GM11168 (cell line): Measurements from ENCODE around the gene RPL31.

Source experiments
- in situ Hi-C: fragments of 300-500 bp; cut with MboI; formaldehyde crosslinking; loops from one replicate; pipeline ENCODE4 v1.12.0; 2022; ENCODE audit warnings: low sequenced_read_pairs; ENCODE audit not compliant: unreplicated experiment

RPL31 gene

DNA sequence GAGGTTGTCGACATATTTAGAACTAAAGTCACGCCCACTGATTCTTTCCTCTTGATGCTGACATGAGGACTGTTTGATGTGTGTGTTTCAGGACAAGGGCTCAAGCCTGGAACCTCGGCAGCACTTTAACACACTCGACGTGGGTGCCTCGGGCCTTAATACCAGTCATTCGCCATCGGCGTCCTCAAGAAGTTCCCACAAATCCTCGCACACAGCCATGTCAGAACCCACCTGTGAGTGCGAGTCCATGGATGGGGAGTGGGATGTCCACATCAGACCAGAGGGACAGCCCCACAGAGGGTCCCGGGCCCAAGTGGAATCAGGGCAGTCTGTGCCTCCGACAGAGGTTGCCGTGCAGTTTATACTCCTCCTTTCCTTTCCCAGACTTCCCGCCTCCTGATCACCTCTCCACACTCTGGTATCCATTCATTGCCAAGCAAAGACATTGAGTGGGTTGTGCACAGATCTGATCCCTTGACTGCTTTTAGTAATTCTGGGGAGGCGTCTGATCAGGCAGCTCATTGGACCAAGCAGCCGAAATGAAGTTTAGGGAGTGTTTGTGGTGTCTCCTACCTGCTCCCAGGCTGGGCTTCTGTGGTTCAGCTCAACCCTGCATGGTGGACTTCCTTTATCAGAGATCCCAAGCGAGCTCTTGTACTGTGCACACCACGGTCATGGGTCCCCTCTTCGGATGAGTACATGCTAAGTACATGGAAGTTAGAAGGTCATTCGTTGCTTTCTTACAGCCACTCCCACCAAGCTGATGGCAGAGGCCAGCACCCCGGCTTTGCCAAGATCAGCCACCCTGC lies 27.2 kb upstream of the RPL31 start:
- in situ Hi-C loops, result no loop called here

GRCh38 chr2:100975521-100975785 lies 26.6 kb upstream of the RPL31 start:
- in situ Hi-C loops, result no loop called here

DNA sequence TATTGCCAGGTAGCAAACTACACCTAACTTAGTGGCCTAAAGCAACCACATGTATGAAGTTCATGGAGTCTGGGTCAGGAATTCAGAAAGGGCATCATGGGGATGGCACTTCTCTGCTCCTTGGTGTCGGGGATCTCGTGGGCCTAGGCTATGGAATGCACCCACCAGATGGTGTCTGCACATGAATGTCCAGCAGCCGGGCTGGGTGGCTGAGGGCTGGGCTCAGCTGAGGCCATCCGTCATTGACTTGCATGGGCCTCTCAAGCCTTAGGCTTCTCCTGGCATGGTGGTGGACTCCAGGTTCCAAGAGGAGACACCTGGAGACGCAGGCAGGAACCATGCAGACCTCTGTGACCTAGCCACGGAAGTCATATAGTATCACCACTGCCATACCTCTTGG lies 26.0 kb upstream of the RPL31 start:
- in situ Hi-C loops, result no loop called here

GRCh38 chr2:100976645-100977391 lies 25.3 kb upstream of the RPL31 start:
- in situ Hi-C loops, result no loop called here

- in situ Hi-C loops, result no loop called here
These were observed 24.6 kb upstream of the RPL31 start for GRCh38 chr2:100977511-100977910.

GRCh38 chr2:100978582-100979191 lies 23.4 kb upstream of the RPL31 start:
- in situ Hi-C loops, result no loop called here

DNA sequence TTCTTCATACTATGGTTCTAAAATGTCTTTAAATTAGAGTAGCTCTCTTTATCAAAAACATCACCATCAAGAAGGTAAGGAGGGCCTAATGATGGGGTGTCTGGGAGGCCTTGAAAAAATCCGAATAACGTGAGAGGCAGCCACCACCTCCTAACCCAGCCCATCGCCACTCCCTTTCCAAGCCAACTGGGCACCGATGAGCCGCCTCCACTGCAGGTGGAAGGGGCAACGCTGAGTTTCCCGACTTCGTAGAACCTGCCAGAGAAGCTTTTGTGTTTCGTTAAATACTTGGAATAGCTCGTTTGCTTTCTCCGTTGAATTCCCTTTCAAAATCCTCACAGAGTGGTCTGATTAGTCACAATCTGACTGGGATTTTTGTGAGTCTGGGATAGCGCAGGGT lies 22.0 kb upstream of the RPL31 start:
- in situ Hi-C loops, result no loop called here

GRCh38 chr2:100981011-100981410 lies 21.1 kb upstream of the RPL31 start:
- in situ Hi-C loops, result no loop called here

DNA sequence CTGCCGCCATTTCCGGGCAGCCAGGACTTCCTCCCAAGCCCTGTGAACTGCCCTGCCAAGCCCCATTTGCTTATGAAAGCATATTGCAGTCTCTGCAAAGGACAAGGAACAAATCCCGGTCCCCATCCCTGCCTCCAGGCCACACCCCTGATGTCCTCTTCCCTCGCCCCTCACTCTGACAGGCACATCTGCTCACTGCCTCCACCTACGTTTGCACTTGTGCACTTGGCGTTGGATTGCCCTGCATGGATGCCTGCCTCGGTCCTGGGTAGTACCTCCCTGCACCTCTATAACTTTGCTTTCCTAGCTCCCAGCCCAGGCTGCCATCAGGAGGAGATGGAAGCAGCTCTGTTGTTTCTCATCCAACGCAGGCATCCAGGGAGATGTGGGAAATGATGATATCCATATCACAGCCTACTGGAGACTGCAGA lies 19.6 kb upstream of the RPL31 start:
- in situ Hi-C loops, result no loop called here

GRCh38 chr2:100983201-100983600 lies 18.9 kb upstream of the RPL31 start:
- in situ Hi-C loops, result no loop called here

- in situ Hi-C loops, result no loop called here
These were observed 18.3 kb upstream of the RPL31 start for GRCh38 chr2:100983684-100984310.

DNA sequence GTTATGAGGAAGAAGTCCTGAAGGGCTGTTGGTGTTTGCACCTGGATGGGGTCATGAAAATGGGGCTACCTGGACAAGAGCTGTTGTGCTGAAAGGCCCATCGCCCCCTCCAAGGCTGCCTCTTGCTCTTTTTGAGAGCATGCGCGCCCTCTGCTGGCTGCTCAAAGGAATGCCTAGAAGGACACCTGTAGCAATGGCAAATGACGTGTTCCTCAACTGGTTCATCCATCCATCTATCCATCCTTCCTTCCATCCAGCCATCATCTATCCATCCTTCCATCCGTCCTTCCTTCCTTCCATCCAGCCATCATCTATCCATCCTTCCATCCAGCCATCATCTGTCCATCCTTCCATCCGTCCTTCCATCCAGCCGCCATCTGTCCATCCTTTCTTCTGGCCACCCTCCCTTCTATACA lies 17.2 kb upstream of the RPL31 start:
- in situ Hi-C loops, result no loop called here

GRCh38 chr2:100986157-100986556 lies 15.9 kb upstream of the RPL31 start:
- in situ Hi-C loops, result no loop called here

- in situ Hi-C loops, result no loop called here
These were observed 14.6 kb upstream of the RPL31 start for GRCh38 chr2:100987536-100987935.

DNA sequence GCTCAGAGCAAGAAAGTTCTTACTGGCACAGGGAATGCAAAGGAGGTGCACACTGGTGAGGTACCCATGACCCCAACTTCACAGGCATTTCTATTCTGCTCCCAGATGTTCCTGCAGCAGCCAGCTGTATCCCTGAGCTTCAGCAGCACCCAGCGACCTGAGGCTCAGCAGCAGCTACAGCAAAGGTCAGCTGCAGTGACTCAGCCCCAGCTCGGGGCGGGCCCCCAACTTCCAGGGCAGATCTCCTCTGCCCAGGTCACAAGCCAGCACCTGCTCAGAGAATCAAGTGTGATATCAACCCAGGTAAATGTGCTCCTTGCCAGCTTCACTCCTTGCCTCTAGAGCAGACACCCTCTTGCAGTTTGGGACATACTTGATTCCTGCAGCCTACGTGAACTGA lies 14.1 kb upstream of the RPL31 start:
- in situ Hi-C loops, result no loop called here

- in situ Hi-C loops, result no loop called here
These were observed 13.3 kb upstream of the RPL31 start for GRCh38 chr2:100988630-100989417.

DNA sequence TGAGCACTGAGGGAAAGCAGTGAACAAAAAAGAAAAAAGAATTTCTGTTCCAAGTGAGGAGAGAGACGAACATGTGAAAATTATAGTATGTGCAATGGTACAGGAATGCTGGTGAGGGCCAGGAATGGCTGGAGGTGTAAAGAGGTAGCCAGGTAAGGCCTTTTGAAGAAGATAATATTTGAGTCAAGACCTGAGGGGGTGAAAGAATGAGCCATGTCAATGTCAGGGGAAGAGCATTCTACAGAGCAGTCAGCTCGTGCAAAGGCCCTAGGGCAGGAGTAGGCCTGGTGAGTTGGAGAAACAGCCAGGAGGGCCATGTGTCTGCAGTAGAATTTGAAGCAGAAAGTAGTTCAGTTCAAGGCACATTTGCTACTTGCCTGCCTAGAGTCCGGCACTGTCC lies 12.4 kb upstream of the RPL31 start:
- in situ Hi-C loops, result loop anchor here (10.0 kb wide), 1 partner anchor 395 kb away; no protein-coding TSS in a partner anchor

DNA sequence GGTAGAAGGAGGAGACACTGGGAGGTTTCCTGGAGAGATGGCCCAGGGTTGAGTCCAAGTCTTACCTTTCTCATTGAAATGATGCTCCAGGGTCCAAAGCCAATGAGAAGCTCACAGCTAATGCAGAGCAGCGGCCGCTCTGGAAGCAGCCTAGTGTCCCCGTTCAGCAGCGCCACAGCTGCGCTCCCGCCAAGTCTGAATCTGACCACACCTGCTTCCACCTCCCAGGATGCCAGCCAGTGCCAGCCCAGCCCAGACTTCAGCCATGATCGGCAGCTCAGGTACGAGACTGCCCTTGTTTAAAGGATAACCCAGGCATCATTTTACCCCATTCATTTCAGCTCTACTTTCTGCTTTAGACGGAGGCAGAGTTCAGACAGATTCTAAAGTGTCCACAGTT lies 11.9 kb upstream of the RPL31 start:
- in situ Hi-C loops, result loop anchor here (10.0 kb wide), 1 partner anchor 395 kb away; no protein-coding TSS in a partner anchor

DNA sequence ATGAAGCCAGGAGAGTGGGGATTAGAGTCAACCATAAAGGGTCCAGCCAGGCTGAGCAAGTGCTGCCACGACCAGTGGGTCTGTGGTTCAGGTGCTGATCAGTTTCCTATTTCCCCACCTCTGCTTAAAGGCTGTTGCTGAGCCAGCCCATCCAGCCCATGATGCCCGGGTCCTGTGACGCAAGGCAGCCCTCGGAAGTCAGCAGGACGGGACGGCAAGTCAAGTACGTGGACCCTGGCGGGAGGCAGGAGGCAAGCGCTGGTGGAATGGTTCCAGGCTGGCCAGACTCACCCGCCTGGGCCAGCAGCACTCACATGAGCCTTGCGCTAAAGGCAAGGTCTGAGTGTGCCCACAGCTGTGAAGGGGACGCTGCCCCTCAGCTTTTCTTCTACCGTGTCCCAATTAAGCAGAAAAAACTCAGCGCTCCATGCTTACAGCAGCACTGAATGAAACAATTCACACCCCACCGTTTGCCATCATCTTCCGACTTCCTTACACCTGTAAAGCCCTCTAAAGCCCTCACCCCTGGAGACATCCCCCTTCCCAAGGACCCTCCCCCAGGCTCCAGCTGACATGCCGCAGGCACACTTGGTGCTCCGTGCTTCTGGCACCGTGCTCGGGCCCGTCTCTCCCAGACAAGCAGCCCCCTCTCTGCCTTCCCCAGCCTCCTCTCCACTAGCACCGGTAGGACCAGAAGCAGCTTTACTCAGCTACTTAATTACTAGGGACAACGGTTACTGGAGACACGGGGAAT lies 11.3 kb upstream of the RPL31 start:
- in situ Hi-C loops, result loop anchor here (10.0 kb wide), 1 partner anchor 396 kb away; no protein-coding TSS in a partner anchor
